Subcutaneous adipose tissue (tissue), 4 donors: Measurements from ENCODE around the gene LNX2. TPM values are rescaled to one million over a fixed set of nuclear protein-coding genes. Genes with fewer than 3 reads are reported as not detected.

Experiments used
- total RNA-seq, 4 donors: library from RNA; depleted of rRNA; stranded (reverse); fragments of >200 nt; gene quantifications; one replicate each; pipeline ENCODE4 v1.1.0, GENCODE V29; 2016
- TF ChIP-seq, protein P1 (sequence below): fragments of 450-650 bp; IDR thresholded peaks from one replicate; pipeline ENCODE4 v1.5.1; 2016; ENCODE audit warnings: low read depth, mild to moderate bottlenecking, control low read depth, antibody characterized with exemption, moderate library complexity

The LNX2 gene
- total RNA-seq, 4 donors from 2014 or later: 4.7 to 10.7 (median 7.3) TPM

- TF ChIP-seq, protein P1, sequence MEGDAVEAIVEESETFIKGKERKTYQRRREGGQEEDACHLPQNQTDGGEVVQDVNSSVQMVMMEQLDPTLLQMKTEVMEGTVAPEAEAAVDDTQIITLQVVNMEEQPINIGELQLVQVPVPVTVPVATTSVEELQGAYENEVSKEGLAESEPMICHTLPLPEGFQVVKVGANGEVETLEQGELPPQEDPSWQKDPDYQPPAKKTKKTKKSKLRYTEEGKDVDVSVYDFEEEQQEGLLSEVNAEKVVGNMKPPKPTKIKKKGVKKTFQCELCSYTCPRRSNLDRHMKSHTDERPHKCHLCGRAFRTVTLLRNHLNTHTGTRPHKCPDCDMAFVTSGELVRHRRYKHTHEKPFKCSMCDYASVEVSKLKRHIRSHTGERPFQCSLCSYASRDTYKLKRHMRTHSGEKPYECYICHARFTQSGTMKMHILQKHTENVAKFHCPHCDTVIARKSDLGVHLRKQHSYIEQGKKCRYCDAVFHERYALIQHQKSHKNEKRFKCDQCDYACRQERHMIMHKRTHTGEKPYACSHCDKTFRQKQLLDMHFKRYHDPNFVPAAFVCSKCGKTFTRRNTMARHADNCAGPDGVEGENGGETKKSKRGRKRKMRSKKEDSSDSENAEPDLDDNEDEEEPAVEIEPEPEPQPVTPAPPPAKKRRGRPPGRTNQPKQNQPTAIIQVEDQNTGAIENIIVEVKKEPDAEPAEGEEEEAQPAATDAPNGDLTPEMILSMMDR: no peak
Measured at GRCh38 chr13:27524981-27525975, 95.1 kb downstream of the LNX2 start.

DNA sequence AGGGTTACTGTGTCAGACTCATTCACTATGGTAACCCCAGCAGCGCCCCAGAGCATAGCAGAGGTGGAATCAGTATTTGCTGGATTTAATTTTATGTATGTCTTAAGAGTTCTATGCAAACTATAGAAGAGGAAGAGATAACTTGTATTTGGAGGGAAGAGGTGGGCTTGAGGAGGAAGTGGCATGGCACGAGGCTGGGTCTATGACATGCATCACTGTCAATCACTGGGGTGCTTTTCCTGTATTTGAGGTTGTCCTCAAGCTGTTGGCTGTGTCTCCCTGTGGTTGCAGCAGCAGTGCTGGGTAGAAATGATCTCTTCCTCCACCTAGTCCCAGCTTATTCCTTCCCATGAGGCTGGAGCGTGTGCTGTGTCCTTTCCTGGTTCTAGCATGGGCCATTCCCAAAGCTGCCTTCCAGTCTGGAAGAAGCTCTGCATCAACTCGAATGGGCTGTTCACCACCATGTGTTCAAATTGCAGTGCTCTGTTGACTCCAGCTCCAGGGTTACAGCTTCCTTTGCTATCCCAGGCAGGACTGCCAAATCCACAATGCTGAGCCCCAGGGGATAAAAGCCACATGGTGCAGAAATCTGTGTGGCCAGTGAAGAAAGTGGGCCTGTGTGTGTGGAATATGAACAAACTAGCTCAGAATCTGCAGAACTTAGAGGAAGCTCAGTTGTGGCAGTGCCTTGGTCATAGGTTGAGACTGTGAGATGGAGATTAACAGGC, 96.8 kb downstream of the LNX2 start:
- TF ChIP-seq, protein P1: no peak

DNA sequence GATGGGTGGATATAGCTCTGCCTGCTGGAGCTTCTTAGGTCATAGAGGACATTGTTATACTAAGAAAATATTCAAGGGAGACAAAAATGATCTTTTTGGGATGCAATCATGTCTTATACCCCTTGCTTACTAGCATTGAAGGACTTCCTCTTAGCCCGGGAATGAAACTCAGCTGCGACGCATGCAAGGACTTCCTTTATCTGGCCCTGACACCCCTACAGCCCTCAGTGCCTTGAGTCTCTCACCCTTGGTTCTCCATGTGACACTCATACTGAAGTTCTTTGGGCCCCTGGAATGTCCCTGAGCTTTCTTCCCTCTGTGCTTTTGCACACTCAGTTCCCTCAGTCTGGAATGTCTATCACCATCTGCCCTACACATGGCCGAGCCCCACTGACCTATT, 97.5 kb downstream of the LNX2 start:
- TF ChIP-seq, protein P1: no peak

DNA sequence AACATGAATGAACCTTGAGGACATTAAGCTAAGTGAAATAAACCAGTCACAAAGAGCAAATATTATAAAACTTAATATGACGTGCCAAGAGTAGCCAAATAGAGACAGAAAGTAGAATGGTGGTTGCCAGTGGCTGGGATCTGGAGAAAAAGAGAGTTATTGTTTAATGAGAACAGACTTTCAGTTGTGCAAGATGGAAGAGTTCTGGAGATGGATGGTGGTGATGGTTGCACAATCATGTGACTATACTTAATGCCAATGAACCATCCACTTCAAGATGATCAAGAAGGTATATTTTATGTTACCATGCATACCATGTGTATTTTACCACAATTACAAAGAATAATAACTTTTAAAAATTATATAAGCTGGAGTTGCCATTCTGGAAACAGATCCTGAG, 104.2 kb downstream of the LNX2 start:
- TF ChIP-seq, protein P1: no peak

DNA sequence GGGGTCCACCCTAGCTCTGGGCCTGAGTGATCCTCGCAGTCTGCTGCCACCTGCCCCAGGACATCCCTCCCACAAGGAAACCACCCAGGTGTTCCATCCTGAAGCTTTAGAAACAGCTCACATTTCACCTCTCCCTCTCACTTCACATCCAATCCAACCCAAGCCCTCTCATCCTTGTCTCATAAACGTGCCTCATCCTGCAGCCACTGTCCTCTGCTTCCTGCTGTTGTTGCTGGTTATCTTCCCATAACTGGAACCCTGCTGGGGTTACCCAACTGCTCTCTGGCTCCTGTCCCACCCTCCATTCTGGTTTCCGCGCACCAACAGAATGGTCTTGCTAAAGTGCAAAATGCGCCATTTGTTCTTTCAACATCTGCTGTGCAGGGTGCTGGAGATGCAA, 110.2 kb downstream of the LNX2 start:
- TF ChIP-seq, protein P1: no peak

DNA sequence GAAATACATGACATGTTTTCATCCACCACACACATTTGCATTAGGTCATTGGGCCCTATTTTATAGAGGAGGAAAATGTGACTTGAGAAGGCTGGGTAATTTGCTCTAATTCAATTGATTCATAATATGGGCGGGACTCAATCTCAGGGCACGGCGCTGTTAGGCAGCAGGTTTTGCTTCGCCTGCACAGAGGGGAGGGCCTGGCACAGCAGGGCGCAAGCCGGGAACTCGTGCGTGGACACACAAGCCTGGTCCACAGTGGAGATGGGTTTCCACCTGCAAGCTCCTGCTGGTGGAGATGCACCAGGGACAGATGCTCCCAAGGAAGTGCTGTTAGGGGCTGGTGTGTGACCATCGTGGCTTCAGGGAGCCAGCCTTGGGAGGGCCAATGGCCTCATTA, 111.5 kb downstream of the LNX2 start:
- TF ChIP-seq, protein P1: no peak

DNA sequence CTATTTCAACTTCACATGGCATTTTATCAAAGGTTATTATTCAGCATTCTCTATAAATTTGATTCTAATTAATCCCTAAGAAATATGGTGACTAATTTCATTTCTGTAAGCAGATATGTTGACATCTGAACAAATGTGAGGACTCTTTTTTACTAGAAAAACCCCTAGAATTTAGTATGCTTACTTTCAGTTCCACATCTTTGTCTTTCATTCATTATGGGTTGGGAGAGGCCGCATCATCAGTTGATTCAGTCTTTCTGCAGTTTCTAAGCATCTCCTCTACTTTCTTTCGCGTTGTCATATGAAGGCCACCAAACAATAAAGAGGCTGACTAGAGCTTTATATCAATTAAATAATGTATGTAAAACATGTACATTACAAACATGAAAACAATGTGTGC, 114.5 kb downstream of the LNX2 start:
- TF ChIP-seq, protein P1: no peak
